ENCODE data around the gene CCDC197.

The CCDC197 gene

DNA sequence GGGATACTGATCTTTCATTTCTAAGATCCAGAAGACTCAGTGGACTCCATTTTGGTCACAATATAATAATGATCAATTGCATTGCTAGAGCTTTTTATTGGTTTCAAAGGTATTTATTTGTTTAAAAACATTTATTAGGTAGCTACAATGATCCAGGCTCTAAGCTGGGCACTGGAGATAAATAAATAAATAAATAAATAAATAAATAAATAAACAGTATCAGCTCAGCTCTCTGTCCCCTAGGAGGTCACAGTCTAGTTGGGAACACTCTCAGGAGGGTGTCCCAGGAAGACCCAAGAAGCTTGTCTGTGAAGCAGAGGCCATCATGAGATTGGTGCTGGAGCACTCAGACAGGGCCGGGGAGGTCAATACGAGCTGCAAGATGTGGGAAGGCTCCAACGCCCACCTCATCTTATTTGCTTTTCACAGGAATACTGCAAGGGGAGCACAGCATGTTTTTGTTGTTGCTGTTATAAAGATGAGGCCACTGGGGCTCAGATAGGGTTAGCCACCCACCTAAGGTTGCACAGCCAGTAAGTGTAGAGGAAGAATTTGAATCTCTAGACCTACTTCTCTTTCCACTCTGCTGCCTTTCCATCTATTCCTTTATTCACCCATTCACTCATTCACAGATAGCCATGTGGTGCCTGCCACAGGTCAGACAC is 36.2 kb upstream of the CCDC197 start:
- no peak for DNase-seq

DNA sequence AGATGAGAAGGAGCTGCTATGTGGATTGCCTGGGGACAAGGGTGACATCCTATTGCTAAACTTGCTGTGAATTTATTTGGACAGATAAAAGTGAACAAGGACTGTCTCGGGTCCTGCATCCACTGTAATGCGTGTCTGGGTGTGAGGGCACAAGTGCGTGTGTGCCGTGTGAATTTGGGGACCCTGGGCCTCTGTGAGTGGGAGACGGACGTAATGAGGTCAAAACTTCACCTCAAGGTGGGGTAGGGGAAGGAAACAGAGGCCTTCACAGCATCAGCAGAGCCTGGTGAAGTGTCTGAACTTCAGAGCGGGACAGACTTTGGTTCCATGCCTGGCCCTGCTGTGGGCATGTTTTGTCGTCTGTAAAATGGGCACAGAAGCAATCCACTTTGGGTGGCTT is 35.5 kb upstream of the CCDC197 start:
- no peak for DNase-seq

DNA sequence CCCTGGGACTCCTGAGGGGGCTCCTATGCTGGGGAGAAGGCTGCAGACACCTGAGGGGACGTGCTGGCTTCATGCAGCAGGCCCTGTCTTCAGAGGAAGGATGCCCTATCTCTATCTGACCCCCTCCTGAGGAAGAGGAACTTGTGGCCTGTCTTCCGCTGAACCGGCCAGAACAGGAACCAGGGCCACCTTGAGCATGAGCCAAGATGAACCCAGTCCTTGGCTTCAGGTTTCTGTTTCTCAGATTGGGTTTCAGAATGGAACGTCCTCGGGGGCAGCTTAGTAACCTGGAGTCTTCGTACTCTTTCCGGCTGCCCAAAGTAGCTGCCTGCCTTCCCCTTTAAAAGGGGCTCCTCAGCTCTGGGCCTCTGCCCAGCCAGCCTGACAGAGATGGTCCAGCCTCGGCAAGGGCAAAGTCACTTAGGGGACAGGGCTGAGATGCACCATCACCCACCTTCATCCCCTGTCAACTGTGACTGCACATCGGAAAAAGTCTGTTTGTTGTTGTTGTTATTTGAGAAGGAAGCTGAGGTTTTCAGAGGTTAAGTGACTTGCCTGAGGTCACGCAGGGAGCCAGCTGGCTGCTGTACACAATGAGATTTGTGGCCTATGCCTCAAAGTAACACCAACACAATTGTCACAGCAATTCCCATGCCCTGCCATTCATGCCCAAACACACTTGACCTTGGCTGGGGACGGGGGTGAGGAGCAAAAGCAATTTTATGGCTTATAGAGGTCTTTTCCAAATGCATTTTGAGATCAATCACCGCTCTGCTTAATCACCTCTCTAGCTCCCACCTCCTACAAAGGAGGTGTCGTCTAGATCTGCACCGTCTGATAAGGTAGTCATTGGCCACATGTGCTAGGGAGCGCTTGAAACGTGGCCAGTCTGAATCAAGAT is 34.1 kb upstream of the CCDC197 start:
- DNase-seq, result peak in 4 of 58 donors; percentile 13 to 38 (median 31)

DNA sequence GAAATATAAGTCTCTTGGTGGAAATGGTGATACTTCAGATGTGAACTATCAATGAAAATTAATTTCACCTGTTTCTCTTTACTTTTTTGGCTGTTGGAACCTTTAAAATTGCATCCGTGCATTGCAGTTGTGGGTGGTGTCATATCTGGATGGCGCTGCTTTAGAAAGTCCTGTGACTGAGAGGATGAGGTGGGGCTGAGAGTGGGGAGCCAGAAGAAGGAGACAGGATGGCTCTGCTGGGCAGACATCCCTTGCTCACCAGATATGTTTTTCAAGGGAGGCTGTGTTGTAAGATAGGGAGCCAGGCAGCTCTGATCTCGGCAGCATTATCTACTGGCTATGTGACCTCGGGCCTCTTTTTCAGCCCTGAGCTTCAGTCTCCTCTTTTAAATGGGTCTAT is 33.4 kb upstream of the CCDC197 start:
- DNase-seq, result no peak

- no peak for DNase-seq
Measured at GRCh38 chr14:93964281-93964680, 32.8 kb upstream of the CCDC197 start.

DNA sequence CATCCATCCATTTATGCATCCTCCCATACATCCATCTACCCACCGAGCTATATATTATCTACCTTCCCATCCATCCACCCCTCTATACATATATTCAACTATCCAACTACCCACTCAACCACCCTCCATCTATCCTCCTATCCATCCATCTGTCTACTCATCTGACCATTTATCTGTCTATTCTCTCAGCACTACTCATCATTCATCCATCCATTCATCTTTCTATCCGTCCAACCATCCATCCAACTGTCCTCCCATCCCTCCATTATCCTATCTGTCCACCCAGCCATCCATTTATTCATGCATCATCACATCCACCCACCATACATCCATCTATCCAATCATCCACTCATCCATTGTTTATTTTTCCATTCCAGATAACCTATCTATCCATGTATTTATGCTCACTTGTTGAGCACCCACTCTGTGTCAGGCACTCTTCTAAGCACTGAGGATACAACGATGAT is 32.2 kb upstream of the CCDC197 start:
- no peak for DNase-seq

DNA sequence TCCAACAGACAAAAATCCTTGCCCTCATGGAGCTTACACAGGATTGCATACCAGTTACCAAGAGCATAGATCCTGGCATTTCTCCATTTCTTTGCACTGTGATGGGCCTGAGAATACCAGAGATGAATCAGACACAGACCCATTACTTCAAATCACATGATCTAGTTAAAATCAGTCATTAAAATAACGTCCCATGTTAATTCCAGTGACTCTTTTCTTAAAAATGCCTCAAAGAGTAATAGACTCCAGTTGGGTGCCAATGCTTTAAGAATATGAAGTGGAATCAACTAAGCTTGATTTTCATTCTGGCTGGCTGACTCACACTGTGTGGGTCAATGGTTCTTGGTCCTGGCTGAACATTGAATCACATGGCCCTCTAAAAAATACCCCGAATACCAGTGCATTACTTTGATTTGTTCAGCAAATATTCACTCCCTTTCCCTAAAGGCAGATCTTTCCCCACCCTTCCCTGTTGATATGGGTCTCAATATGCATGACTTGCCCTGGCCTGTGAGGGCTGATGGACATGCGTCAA is 31.7 kb upstream of the CCDC197 start:
- DNase-seq, result no peak

DNA sequence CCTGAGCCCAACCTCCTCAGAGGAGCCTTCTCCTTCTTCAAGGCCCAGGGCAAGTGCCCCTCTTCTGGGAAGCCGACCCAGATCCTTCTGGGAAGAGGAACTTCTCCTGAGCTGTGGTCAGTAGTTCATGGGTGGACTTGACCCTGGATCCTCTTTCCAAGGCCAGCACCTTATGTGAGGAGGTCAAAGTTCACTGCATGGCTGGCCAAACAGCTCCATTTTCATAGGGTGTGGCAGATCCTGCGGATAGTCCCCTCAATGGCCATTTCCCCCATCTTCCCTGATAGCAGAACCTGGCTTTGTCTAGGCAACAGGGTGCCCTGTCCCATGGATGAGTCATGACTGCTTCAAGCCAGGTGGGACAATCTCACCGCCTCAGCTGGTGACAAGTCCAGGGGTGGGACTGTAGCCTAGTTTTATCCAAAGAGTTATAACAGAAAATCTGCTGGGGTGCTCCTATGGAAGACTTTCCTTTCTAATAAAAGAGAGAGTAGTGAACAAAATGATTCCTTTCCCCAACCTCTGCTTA is 31.1 kb upstream of the CCDC197 start:
- no peak for DNase-seq

DNA sequence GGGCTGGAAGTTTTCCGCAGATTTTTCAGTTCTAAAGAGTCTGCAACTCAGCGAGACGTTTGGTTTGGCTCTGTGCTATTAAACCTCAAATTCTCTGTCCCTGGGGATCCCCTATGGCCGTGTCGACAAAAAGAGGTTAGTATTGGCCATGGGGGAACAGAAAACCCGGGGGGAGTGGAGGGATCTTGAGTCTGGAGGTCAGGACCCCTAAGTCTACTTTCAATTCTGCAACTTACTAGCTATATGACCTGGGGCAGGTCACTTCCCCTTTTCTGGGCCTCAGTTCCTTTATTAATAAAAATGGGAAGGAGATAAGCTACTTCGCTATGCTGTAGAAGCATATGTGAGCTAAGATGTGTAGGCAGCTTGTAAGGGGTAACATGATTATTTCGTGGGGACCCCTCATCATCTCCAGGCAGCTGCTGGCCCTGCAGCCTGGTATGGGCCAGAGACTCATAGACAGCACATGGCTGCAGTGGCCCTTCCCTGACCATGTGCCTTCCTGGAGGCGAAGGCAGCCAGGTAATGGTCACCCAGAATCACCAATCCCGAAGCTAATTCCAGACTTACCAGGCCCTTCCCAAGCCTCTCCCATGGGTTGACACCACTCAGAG is 29.4 kb upstream of the CCDC197 start:
- DNase-seq, result no peak

DNA sequence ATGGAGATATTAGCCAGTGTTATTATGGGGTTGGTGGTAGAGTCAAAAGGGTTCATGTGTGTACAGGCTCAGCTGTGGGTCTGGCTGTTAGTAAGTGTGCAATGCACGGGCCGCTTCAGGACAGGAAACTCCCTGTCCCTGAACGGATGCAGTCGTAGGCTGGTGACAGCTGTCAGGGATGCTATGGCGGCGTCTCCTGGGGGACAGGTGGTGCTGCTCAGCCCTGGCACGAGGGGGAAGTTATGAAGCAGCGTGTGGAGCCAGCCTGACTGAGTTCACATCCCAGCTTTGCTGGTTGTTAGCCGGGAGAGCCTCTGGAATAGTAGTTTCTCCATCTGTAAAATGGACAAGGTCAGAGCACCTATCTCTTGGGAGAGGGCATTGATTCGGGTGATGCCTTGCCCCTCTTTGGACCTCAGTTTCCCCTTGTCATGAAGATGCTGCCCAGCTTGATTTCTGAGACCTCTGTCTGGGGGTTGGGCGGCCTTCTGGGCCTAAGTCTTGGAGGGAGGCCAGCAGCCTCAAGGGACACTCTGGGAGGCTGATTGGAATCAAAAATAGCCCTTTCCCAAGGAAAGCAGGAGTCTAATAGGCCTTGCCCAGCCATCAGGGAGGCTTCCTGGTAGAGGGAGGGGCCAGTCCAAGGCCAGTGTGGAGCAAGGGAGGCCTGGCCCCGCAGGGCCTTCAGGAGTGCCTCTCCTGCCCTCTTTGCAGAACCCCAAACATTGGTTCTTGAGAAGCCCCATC is 27.8 kb upstream of the CCDC197 start:
- no peak for DNase-seq

- DNase-seq, result peak in 1 of 58 donors; percentile 23
Measured at GRCh38 chr14:93970585-93970964, 26.5 kb upstream of the CCDC197 start.

- DNase-seq, result no peak
Measured at GRCh38 chr14:93970965-93971634, 26.0 kb upstream of the CCDC197 start.

DNA sequence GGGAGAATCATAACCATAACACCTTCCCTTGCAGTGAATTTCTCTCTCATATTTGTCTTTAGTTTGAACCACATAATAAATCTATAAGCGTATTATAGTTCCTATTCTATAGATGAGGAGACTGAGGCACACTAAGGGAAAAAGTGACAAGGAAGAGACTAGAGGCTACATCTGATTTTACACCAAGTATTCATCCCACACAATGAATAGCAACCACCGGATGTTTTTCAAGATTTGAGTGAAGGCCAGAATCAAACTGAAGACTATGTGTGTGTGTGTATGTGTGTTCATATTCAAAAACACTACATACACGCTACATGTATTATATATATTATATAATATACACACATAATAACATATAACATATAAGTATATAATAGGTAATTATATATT is 25.5 kb upstream of the CCDC197 start:
- DNase-seq, result no peak

- DNase-seq, result no peak
Measured at GRCh38 chr14:93972618-93973205, 24.4 kb upstream of the CCDC197 start.

DNA sequence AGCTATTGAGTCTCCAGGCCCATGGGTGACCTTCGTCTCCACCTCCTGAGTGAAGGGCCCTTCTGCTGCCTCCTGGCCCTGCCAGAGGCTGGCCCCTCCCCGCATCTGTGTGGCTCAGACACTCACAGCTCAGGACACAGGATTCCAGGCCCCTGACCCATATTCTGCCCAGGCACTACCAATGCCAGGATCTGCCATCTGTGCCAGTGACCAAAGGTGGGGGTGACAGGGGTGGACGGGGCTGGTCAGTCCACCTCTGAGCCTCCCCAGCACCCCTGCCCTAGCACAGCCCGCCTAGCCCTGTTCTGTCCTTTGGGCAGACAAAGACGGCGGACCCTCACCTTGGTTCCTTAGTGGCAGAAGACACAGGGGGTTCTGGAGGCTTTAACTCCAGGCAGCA is 23.5 kb upstream of the CCDC197 start:
- DNase-seq, result no peak

DNA sequence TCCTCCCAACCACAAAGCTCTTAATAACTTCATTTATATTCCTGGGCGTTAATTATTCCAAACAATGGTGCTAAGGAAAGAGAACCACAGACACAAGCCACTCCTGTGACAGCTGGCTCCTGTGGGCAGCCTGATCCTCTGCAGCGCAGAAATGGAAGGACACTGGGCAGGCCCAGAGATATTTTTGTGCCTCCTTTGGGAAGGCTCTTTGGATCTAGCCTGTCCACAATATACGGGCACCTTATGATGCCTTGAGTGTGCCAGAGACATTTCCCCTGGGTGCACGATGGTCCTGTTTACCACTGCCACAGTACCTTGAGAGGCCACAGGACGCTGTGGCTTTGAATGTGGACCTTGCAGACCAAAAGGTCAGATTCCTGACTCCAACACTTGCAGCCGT is 22.8 kb upstream of the CCDC197 start:
- no peak for DNase-seq

- DNase-seq, result peak in 4 of 58 donors; percentile 11 to 30 (median 18)
Measured at GRCh38 chr14:93974833-93975232, 22.3 kb upstream of the CCDC197 start.

DNA sequence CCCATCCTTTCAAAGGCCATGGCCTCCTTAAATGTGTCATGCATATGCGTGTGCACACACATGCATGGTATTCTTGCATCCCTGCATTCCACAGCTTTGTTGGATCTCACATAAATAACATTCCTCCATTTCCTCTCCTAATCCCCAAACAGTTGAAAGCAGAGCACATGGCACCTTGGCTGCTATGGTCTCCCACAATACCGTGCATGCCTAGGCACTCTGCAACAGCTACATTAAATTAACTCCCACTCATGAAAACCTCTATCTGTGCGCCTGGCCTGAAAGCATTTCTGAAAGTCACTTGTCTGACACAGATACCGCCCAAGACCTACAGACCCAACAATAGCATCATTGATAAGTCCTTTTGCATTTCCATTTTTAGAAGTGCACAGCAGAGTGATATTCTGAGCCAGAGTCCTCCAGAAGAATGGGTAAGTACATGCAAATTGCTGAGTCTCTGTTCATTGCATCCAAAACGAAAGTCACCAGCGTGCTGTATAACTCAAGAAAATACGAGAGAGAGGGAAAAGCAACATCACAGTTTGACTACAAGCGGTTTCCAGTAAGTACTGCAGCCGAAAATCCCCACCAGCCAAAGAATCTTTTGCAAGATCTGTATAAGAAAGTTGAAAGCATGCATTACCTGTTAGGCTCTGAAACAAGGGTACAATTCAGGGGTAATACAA is 21.2 kb upstream of the CCDC197 start:
- DNase-seq, result peak in 4 of 58 donors; percentile 28 to 54 (median 48)

- DNase-seq, result peak in 5 of 58 donors; percentile 19 to 36 (median 31)
Measured at GRCh38 chr14:93976477-93977057, 20.5 kb upstream of the CCDC197 start, which contains the start of gene ASB2. TSS of gene ASB2 (minus strand) at chr14:93976570. CDS start at chr14:93964539, 12,031 bp downstream.

Measured in anterior cingulate cortex (tissue), 58 donors.